Urinary bladder (tissue), 4 donors: ENCODE measurements around the gene LRRC8C. TPM values are rescaled to one million over a fixed set of nuclear protein-coding genes. Genes with fewer than 3 reads are reported as not detected.
A peak's percentile ranks its signal among the peaks of the same experiment; 100 is the strongest.

Source experiments
- DNase-seq: peaks from one replicate; pipeline ENCODE4 v3.0.0-alpha.2; 2015; ENCODE audit errors: extremely low spot score
- H3K27ac ChIP-seq: one replicate; pipeline ENCODE4 v1.5.1; 2013; ENCODE audit warnings: low read depth, mild to moderate bottlenecking, moderate library complexity
- H3K36me3 ChIP-seq: one replicate; pipeline ENCODE4 v1.6.1; 2013; ENCODE audit warnings: mild to moderate bottlenecking, moderate library complexity; ENCODE audit not compliant: insufficient read depth
- H3K4me1 ChIP-seq: one replicate; pipeline ENCODE4 v1.6.1; 2013; ENCODE audit warnings: mild to moderate bottlenecking, moderate library complexity; ENCODE audit not compliant: insufficient read depth
- H3K4me3 ChIP-seq: one replicate; pipeline ENCODE4 v1.5.1; 2013; ENCODE audit warnings: low read depth, low read length
- WGBS: extraction: QIAGEN DNeasy Blood & Tissue Kit; methylation state at CpG from one replicate; pipeline ENCODE4 v1.1.7; 2013; 5-methylcytosine and 5-hydroxymethylcytosine counted together
- polyA plus RNA-seq: library from polyadenylated mRNA; stranded (reverse); fragments of 200-250 nt; gene quantifications from one replicate; pipeline ENCODE4 v1.2.3, GENCODE V29; 2013
- small RNA-seq: library from RNA; depleted of rRNA; stranded (forward); fragments of <200 nt; gene quantifications from one replicate; pipeline ENCODE3, GENCODE V24; 2014
- total RNA-seq: library from RNA; depleted of rRNA; stranded (reverse); fragments of >200 nt; gene quantifications from one replicate; pipeline ENCODE4 v1.2.3, GENCODE V29; 2014
- donor health status: healthy with polysubstance abuse.
- donor health status: healthy.

LRRC8C gene
- total and polyA plus RNA-seq, 2 donors, result 4.2 to 12.3 TPM

DNA sequence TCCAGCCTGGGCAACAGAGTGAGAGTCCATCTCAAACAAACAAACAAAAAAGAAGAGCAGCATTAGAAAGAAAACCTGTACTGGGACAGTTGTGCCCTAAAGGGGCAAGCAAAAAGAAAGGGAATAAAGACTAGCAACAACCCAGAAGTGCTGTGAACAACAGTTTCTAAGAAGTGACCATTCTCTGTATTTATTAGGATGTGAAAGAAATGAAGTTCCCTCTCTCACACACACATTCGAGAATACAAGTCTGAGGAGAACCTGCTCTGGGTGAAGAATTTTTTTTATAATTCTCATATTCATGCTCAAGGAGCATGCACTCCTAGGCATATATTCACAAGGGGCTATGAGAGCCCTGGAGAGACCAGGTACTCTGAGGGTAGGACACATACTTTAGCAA lies 128.4 kb downstream of the LRRC8C start:
- no peak for DNase-seq
- Histone ChIP-seq H3K4me1 (no peaks in the 10 kb centered on the region), H3K4me3 (no peak overlapping the region), H3K36me3 (no peaks in the 10 kb centered on the region), H3K27ac (no peak overlapping the region)
- 78% methylated on average over 1 of the region's 1 CpG for WGBS

DNA sequence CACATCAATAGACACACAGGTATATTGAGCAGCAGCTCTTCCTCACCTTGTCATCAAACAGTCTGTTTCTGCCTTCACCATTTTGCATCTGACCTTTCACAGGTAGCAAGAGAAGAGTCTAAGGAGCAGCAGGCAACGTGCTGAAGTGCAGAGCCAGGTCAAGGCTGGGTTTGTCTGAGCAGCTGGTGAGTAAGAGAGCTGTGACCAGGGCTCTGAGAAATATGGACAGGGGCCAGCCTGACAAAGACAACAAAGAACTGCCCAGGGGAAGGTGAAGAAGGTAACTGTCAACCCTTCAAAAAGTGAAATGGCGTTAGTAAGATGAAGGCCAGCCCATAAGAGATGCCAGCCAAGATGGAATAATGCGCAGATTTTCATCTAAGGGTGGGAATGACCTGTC lies 129.0 kb downstream of the LRRC8C start:
- Histone ChIP-seq H3K27ac (no peak overlapping the region), H3K36me3 (no peaks in the 10 kb centered on the region), H3K4me3 (no peak overlapping the region), H3K4me1 (no peaks in the 10 kb centered on the region)
- 85% methylated on average over 3 of the region's 3 CpGs for WGBS
- no peak for DNase-seq

DNA sequence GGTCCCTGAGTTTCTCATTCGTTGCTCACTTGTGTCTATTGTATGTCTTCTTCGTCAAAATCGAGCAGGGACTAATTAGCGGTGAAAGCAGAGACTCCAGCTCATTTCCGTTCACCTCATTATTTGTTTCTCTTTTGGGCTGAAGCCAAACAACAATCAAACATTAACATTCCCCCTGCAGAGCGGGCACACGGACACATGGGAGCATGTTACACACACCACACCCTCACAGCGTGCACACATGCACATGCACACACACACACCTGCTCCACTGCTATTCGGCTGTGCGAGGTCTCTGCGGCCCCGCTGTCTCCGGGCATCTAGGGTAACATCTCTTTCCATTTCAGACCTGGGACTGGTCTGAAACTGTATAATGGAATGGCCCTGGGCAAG lies 129.5 kb downstream of the LRRC8C start:
- WGBS, result 62% methylated on average over 13 of the region's 13 CpGs
- Histone ChIP-seq H3K4me1 (no peaks in the 10 kb centered on the region), H3K36me3 (no peaks in the 10 kb centered on the region), H3K27ac (no peak overlapping the region), H3K4me3 (no peak overlapping the region)
- no peak for DNase-seq

DNA sequence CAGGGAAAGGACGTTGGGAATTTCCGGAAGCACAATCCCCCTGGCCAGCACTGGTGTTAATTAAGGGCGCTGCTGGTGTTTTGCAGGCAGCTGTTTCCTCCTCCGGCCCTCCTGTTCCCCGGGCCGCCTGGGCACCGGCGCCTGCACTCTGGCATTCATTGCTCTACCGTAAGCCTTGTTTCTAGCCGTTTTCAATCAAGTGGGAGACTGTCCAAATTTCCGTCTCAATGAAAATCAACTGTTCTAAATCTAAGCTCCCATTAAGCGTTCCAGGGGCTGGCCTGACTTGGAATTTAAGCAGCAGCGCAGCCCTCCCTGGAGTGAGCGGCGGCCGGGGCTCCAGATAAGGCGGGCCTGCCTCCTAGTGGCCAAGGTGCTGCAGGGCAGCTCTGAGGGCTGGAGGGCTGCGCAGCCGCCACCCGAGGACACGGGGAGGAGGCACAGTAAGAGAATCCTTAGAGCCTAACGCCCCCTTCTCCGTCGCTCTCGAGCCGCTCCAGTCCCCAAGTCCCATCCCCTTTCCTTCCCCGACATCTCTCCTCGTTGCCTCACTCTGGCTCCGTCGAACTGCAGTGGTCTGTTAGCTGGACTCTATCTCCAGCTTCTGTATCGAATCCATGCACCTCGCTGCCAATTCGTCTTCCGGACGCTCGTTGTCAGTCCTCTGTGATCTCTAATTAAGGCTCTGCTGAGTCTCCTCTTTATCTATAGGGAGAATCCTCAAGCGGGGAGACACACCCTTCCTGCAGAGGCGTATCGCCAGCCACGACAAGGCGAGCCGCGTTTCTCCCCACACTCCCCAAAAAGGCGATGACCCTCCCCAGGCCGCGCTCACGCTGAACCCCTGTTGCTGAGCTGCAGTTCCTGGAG lies 130.1 kb downstream of the LRRC8C start:
- Histone ChIP-seq H3K4me3 (peak overlapping the region; percentile 38), H3K36me3 (no peaks in the 10 kb centered on the region), H3K27ac (no peak overlapping the region), H3K4me1 (no peaks in the 10 kb centered on the region)
- WGBS, result 3% methylated on average over 47 of the region's 47 CpGs
- DNase-seq, result no peak

DNA sequence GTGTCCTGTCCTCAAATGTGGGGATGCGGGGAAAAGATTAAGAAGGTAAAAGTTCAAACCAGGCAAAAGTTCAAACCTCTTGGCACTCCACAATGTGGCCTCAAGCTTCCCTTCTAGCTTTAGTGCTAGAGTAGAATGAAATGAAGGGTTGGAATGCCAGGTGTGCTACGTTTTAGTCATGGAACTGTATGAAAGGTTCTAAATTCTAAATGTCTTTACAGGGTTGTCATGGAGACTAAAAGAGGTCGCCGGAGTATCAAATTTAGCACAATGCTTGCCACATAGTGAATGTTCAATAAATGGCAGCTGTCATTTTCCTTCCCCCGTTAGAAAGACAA lies 130.7 kb downstream of the LRRC8C start:
- Histone ChIP-seq H3K36me3 (no peaks in the 10 kb centered on the region), H3K27ac (no peak overlapping the region), H3K4me1 (no peaks in the 10 kb centered on the region), H3K4me3 (peak overlapping the region; percentile 38)
- no peak for DNase-seq
- WGBS, result 53% methylated on average over 5 of the region's 5 CpGs

DNA sequence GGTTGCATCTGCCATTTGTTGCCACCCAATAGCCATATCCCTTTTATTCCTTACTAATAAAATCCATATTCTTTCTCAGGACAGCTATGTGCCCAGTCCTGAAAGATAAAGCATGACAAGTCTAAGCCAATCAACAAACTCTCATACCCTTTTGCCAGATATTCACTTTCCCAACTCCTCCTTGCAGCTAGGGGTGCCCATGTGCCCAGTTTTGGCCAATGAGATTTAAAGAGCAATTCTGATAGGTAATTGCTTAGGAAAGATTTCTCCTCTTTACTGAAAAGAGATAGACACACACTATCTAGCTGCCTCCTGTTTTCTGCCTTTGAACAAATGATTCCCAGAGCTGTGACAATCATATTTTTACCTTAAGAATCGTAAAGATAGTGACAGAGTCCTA lies 132.9 kb downstream of the LRRC8C start:
- no peak for DNase-seq
- no peak overlapping the region for H3K4me3 ChIP-seq
- 77% methylated on average over 1 of the region's 1 CpG for WGBS

DNA sequence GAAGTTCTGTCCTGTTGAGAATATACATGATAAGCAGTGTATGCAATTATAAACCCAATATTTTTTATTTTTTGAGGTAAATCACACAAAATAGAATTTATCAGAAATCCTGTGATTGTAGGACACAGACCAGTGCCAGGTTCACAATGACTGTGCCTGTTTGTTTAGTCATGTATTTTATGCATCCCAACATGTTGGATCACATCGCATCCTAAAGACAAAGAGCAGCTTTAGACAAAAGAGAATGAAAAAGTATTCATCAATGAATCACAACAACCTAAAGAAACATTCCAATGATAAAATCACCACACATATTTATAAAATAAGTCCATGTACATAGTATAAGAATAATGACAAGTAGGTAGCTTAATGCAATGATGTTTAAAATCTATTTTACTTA lies 134.7 kb downstream of the LRRC8C start:
- WGBS, result 92% methylated on average over 1 of the region's 1 CpG
- Histone ChIP-seq H3K4me1 (no peaks in the 10 kb centered on the region), H3K27ac (no peak overlapping the region)

More for the DNA sequence above, 132.9 kb downstream of the LRRC8C start:
- H3K27ac ChIP-seq, result no peak overlapping the region
- no peaks in the 10 kb centered on the region for H3K4me1 ChIP-seq
- H3K36me3 ChIP-seq, result no peaks in the 10 kb centered on the region

More for the DNA sequence above, 134.7 kb downstream of the LRRC8C start:
- no peak overlapping the region for H3K4me3 ChIP-seq
- no peak for DNase-seq
- H3K36me3 ChIP-seq, result no peaks in the 10 kb centered on the region

Small RNAs within 50 kb of the gene (small RNA-seq; reads per million reads assigned to genes)
- not detected for gene AC093423.1

Other genes with a start within 250 kb of the LRRC8C start
- gene LRRC8B, start 108.3 kb upstream of the LRRC8C start, total RNA-seq, result 7.0 TPM
- 1.8 TPM for gene LRRC8B, start 108.3 kb upstream of the LRRC8C start, polyA plus RNA-seq
- gene LRRC8D, start 187.9 kb downstream of the LRRC8C start, total RNA-seq, result 21.6 TPM
- 8.3 TPM for gene LRRC8D, start 187.9 kb downstream of the LRRC8C start, polyA plus RNA-seq